GM06990 (cell line): ENCODE data around the gene DGUOK.

Experiments
- DNase-seq: peaks from one replicate; pipeline ENCODE4 v3.0.0-alpha.2; 2011; ENCODE audit not compliant: insufficient read length; ENCODE audit errors: extremely low read depth
- H3K27me3 ChIP-seq: replicated peaks from 2 replicates; pipeline ENCODE4 v1.6.0; 2011; ENCODE audit warnings: low read length; ENCODE audit not compliant: control insufficient read depth, insufficient read depth
- H3K36me3 ChIP-seq: 2 replicates; pipeline ENCODE4 v1.5.1; 2011; ENCODE audit warnings: low read length; ENCODE audit not compliant: control insufficient read depth, insufficient read depth
- H3K4me3 ChIP-seq: replicated peaks from 2 replicates; pipeline ENCODE4 v1.5.1; 2011; ENCODE audit warnings: low read depth, mild to moderate bottlenecking, control low read depth, low read length
- TF ChIP-seq, protein P1 (sequence below): IDR thresholded peaks from 2 replicates; pipeline ENCODE4 v1.5.1; 2011; ENCODE audit warnings: low read length, control low read depth, mild to moderate bottlenecking, inconsistent platforms; ENCODE audit not compliant: insufficient read depth, poor library complexity, severe bottlenecking

Gene DGUOK

DNA sequence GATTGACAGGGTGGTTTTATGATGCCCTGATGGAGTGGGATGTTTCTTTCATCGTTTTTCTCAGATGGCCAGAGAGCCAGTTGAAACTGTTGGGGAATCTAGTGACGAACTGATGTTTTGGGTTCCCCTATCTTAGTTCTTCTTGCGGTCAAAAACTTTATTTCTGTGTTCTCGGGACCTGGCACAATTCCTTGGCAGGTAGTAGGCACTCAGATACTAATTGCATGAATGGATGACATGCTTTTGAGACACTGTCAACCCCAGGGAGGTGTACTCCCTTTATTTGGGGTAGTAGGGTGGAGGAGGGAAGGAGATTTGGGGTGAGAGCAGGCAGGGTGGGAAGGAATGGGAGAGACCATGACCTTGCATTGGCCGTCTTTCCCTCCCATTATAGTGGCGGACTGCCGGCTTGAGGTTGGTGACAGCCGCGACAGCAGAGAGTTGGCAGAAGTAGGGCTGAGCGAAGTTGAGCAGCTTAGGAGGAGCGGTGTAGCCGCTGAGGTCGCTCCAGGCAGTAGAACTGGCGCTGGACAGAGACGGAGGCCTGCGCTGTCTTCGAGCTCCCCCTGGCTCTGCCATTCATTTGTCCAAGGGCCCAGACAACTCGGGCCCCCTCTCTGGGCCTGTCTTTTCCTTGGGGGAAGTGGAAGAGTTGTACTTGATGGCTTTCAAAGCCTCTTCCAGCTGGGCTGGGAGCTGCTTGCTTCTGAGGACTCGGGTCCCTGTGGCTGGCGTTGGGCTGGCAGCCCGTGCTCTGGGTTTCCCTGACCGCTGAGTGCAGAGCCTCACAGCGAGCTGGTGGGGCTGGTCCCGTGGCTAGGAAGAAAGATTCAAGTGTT is 60.6 kb downstream of the DGUOK start:
- TF ChIP-seq, protein P1, sequence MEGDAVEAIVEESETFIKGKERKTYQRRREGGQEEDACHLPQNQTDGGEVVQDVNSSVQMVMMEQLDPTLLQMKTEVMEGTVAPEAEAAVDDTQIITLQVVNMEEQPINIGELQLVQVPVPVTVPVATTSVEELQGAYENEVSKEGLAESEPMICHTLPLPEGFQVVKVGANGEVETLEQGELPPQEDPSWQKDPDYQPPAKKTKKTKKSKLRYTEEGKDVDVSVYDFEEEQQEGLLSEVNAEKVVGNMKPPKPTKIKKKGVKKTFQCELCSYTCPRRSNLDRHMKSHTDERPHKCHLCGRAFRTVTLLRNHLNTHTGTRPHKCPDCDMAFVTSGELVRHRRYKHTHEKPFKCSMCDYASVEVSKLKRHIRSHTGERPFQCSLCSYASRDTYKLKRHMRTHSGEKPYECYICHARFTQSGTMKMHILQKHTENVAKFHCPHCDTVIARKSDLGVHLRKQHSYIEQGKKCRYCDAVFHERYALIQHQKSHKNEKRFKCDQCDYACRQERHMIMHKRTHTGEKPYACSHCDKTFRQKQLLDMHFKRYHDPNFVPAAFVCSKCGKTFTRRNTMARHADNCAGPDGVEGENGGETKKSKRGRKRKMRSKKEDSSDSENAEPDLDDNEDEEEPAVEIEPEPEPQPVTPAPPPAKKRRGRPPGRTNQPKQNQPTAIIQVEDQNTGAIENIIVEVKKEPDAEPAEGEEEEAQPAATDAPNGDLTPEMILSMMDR = peak; percentile 23
- DNase-seq = no peak
- Histone ChIP-seq H3K36me3 (peaks cover 7% of the 10 kb centered on the region), H3K4me3 (peak overlapping the region; percentile 77), H3K27me3 (no peaks in the 10 kb centered on the region)

DNA sequence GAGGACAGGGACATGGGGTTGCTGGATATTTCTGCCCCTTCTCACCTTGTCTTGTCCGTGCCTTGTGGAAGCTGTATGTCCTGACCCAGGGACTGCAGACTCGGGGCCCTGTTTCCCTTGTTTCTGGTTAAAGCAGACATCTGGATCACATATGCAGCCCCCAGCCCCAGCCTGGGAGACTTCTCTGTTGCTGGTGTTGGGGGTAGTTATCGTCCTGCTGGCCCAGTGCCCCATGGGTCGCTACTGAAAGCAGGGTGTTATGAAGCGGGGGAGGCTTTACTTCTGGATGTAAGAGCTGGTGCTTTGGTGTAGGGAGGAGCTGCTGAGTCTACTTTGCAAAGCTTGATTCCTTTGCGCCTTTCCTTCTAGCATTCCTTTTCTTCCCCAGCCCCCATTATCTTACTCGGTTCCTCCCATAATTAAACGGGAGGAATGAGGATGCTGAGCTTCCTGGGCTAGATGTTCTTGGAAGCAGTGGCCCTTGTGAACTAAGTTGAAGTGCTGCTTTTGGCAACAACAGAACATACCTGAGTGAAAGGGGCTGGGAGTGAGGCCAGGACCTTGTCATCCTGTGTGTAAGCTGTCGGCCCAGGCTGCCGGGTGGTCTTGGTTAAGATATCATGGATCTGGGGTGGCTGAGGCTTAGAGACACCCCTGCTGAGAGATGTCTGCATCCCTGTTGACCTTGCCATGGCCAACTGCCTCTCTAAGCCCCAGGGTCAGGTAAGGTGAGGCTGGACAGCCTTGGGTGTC is 61.4 kb downstream of the DGUOK start:
- peak overlapping the region; percentile 77 for H3K4me3 ChIP-seq
- TF ChIP-seq, protein P1 = no peak
- peaks cover 7% of the 10 kb centered on the region for H3K36me3 ChIP-seq
- no peak for DNase-seq
- H3K27me3 ChIP-seq = no peaks in the 10 kb centered on the region

DNA sequence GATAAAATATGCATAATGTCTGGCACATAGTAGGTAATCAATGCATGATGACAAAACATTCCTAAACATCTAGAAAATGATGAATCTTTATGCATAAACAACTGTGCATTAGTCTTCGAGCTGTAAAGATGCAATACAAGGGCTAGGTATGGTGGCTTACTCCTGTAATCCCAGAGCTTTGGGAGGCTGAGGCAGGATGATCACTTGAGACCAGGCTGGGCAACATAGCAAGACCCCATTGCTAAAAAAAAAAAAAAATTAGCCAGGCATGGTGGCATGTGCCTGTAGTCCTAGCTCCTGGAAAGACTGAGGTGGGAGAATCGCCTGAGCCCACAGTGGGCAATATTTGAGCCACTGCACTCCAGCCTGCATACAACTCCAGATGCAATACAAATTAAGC is 63.3 kb downstream of the DGUOK start:
- no peak for DNase-seq
- no peak overlapping the region for H3K4me3 ChIP-seq

DNA sequence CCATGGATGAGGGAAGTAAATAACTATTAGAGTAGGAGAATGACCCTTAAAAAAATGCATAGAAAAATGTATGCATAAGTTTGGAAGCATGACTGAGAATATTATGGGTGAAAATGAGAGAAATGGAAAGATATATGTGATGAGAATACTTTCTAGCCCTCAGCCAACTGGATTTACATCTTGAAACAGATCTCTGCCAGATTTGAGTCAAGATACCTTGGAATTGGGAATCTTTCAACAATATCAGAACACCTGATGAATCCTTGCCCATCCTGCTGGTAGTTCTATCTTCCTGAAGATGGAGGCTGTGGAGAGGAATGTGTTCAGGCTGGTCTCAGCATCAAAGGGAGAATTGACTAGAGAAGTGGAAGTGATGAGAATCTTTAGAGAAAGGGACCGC is 63.9 kb downstream of the DGUOK start:
- DNase-seq = no peak
- no peaks in the 10 kb centered on the region for H3K27me3 ChIP-seq
- H3K36me3 ChIP-seq = peaks cover 8% of the 10 kb centered on the region
- TF ChIP-seq, protein P1 = no peak
- H3K4me3 ChIP-seq = no peak overlapping the region

More for the DNA sequence above, 63.3 kb downstream of the DGUOK start:
- H3K27me3 ChIP-seq = no peaks in the 10 kb centered on the region
- peaks cover 8% of the 10 kb centered on the region for H3K36me3 ChIP-seq
- TF ChIP-seq, protein P1 = no peak

DNA sequence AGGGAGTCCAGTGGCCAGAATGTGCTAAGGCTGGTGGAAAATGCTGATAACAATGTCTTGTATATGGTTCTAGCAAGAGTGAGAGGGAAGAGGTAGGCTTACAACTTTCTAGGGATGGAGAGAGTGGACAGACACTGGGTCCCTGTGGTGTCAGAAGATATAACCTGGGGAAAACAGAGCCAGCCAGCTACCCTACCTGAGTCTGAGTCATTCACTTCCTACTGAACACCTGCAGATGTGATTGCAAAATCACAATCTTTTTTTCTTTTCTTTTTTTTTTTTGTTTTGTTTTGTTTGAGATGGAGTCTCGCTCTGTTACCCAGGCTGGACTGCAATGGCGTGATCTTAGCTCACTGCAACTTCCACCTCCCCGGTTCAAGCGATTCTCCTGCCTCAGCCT is 65.4 kb downstream of the DGUOK start:
- no peaks in the 10 kb centered on the region for H3K27me3 ChIP-seq
- DNase-seq = no peak
- TF ChIP-seq, protein P1 = no peak
- H3K4me3 ChIP-seq = no peak overlapping the region
- H3K36me3 ChIP-seq = peaks cover 7% of the 10 kb centered on the region
